HG03521 (cell line): ENCODE data around the gene MRPS27.

Source experiments
- ATAC-seq: cut with Tn5 transposase; IDR thresholded peaks from one replicate; pipeline ENCODE4 v1.9.1; 2021; ENCODE audit warnings: mild to moderate bottlenecking, moderate library complexity; ENCODE audit not compliant: unreplicated experiment

Gene MRPS27

GRCh38 chr5:72234868-72235267, 85.2 kb downstream of the MRPS27 start:
- ATAC-seq, result no peak

GRCh38 chr5:72234265-72234700, 85.8 kb downstream of the MRPS27 start:
- ATAC-seq, result peak; percentile 93

GRCh38 chr5:72233835-72234234, 86.2 kb downstream of the MRPS27 start:
- ATAC-seq, result no peak

GRCh38 chr5:72232838-72233237, 87.2 kb downstream of the MRPS27 start:
- no peak for ATAC-seq

GRCh38 chr5:72231991-72232703, 87.9 kb downstream of the MRPS27 start:
- ATAC-seq, result no peak

GRCh38 chr5:72228960-72229359, 91.1 kb downstream of the MRPS27 start:
- no peak for ATAC-seq

- no peak for ATAC-seq
Measured at GRCh38 chr5:72226950-72227349, 93.1 kb downstream of the MRPS27 start.

GRCh38 chr5:72225741-72226140, 94.3 kb downstream of the MRPS27 start:
- no peak for ATAC-seq

- no peak for ATAC-seq
Measured at GRCh38 chr5:72224946-72225463, 95.0 kb downstream of the MRPS27 start.

GRCh38 chr5:72223371-72223770, 96.7 kb downstream of the MRPS27 start:
- no peak for ATAC-seq

GRCh38 chr5:72222521-72222920, 97.5 kb downstream of the MRPS27 start:
- no peak for ATAC-seq

GRCh38 chr5:72221541-72221940, 98.5 kb downstream of the MRPS27 start:
- ATAC-seq, result no peak

- no peak for ATAC-seq
Measured at GRCh38 chr5:72221099-72221498, 98.9 kb downstream of the MRPS27 start.

- ATAC-seq, result no peak
Measured at GRCh38 chr5:72216756-72217155, 103.3 kb downstream of the MRPS27 start.

GRCh38 chr5:72214168-72214567, 105.9 kb downstream of the MRPS27 start:
- no peak for ATAC-seq

GRCh38 chr5:72213482-72213881, 106.6 kb downstream of the MRPS27 start:
- ATAC-seq, result no peak

GRCh38 chr5:72212171-72212570, 107.9 kb downstream of the MRPS27 start:
- ATAC-seq, result no peak

GRCh38 chr5:72210888-72211678, 109.0 kb downstream of the MRPS27 start:
- no peak for ATAC-seq

GRCh38 chr5:72209147-72210115, 110.6 kb downstream of the MRPS27 start:
- no peak for ATAC-seq

- no peak for ATAC-seq
Measured at GRCh38 chr5:72208324-72208926, 111.6 kb downstream of the MRPS27 start.
